Panc1 (cell line): ENCODE measurements around the gene KMT5C. TPM values are rescaled to one million over a fixed set of nuclear protein-coding genes. Genes with fewer than 3 reads are reported as not detected.

ENCODE experiments used
- ATAC-seq: fragments of 200-7000 bp; cut with Tn5 transposase; 2 replicates; pipeline ENCODE4 v1.9.1; 2020; ENCODE audit warnings: mild to moderate bottlenecking, moderate library complexity
- BruUV-seq: library from RNA; stranded (reverse); fragments of 400-500 nt; replicated peaks from 2 replicates; lab custom pipeline; 2021; lab: Mats Ljungman, UMichigan
- CTCF ChIA-PET: fragments of 300-600 bp; sonication (Branson Sonifier 250); formaldehyde crosslinking; loops from one replicate; lab custom pipeline; 2022; ENCODE audit warnings: antibody characterized with exemption; lab: Charles Lee
- POLR2A ChIA-PET: fragments of 300-600 bp; sonication (Branson Sonifier 250); formaldehyde crosslinking; loops from one replicate; lab custom pipeline; 2022; ENCODE audit warnings: antibody characterized with exemption; lab: Charles Lee
- DNase-seq: peaks from one replicate; pipeline ENCODE4 v3.0.0-alpha.2; 2010; ENCODE audit warnings: low read depth, low spot score
- H3K27ac ChIP-seq: 2 replicates; pipeline ENCODE4 v1.5.1; 2011; ENCODE audit warnings: mild to moderate bottlenecking, low read length, inconsistent platforms
- H3K27me3 ChIP-seq: fragments of 200-500 bp; sonication (Bioruptor generic); 2 replicates; pipeline ENCODE4 v1.6.0; 2014; ENCODE audit warnings: low read length, inconsistent platforms; ENCODE audit not compliant: control insufficient read depth, insufficient read depth
- H3K36me3 ChIP-seq: fragments of 200-500 bp; sonication (Bioruptor generic); 2 replicates; pipeline ENCODE4 v1.5.1; 2014; ENCODE audit warnings: inconsistent platforms, mild to moderate bottlenecking, low read length, moderate library complexity; ENCODE audit not compliant: control insufficient read depth, insufficient read depth
- H3K4me1 ChIP-seq: 2 replicates; pipeline ENCODE4 v1.5.1; 2011; ENCODE audit warnings: inconsistent platforms, mild to moderate bottlenecking, low read length, moderate library complexity; ENCODE audit not compliant: control insufficient read depth, insufficient read depth
- H3K4me3 ChIP-seq, 2 experiments: 2 replicates each; pipeline ENCODE4 v1.5.1; 2011 to 2012; ENCODE audit warnings: low read depth in 2 of 2, low read length in 2 of 2, mild to moderate bottlenecking in 2 of 2, inconsistent platforms in 1 of 2, moderate library complexity in 1 of 2
- H3K9me3 ChIP-seq: fragments of 200-500 bp; sonication (Bioruptor generic); 2 replicates; pipeline ENCODE4 v1.5.1; 2014; ENCODE audit warnings: low read depth, mild to moderate bottlenecking, inconsistent platforms, low read length, moderate library complexity; ENCODE audit not compliant: control insufficient read depth, insufficient read depth
- POLR2AphosphoS5 ChIP-seq: IDR thresholded peaks from 2 replicates; pipeline ENCODE4 v1.6.1; 2012; ENCODE audit warnings: mild to moderate bottlenecking, low read depth, low read length, moderate library complexity
- REST ChIP-seq, 2 experiments: IDR thresholded peaks; 2 replicates each; pipeline ENCODE4 v1.6.1; 2011 to 2012; ENCODE audit warnings: low read depth in 2 of 2, control low read depth in 1 of 2, low read length in 1 of 2, mild to moderate bottlenecking in 1 of 2, moderate library complexity in 1 of 2; ENCODE audit not compliant: insufficient read depth in 1 of 2
- SIN3A ChIP-seq: IDR thresholded peaks from 2 replicates; pipeline ENCODE4 v1.6.1; 2012; ENCODE audit warnings: low read depth, mild to moderate bottlenecking, low read length, moderate library complexity, borderline replicate concordance; ENCODE audit not compliant: insufficient read depth
- TCF7L2 ChIP-seq: IDR thresholded peaks from 2 replicates; pipeline ENCODE4 v1.6.1; 2011; ENCODE audit warnings: mild to moderate bottlenecking, low read depth, low read length, inconsistent platforms
- in situ Hi-C: cut with HindIII; loops from 2 replicates; pipeline ENCODE4 v1.10.0; 2016; ENCODE audit warnings: low sequenced_read_pairs, low pct_unique_long_range_greater_than_20kb
- intact Hi-C: fragments of 100-400 bp; cut with micrococcal nuclease; formaldehyde crosslinking; loops from one replicate; pipeline ENCODE4 v1.10.0; 2022; ENCODE audit not compliant: unreplicated experiment
- total RNA-seq: library from RNA; stranded (reverse); gene quantifications from one replicate; pipeline ENCODE4 v1.2.1, GENCODE V29; 2021; ENCODE audit not compliant: unreplicated experiment
- TF ChIP-seq, protein P1 (sequence below): fragments of 450-650 bp; IDR thresholded peaks from 2 replicates; pipeline ENCODE4 v1.5.1; 2017; ENCODE audit warnings: mild to moderate bottlenecking

The KMT5C gene
- total RNA-seq, 1 experiment from 2014 or later: 30.6 TPM

DNA sequence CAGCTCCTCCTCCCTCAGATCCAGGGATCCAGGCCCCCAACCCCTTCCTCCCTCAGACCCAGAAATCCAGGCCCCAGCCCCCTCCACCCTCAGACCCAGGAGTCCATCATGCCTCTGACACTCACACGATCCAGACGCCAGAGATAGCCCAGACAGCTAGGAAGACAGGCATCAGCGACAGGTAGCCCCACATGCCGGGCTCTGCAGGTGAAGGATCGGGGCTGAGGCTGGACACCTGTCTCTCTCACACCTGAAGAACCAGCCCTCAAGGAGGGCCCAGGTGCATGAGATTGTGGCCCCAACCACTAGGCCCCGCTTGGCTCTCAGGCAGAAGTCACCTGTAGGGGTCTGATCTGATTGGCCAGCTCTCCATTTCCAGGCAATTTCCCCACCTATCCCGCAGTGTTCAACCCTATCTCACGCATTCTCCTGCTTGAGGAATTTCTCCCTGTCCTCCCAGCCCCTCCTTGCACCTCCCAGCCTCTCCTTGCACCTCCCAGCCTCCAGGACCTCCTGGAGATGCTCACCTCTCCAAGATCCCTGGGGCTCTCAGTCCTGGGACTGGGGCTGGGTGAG lies 18.7 kb upstream of the KMT5C start:
- ChIA-PET POLR2A (interaction anchor here (1.5 kb wide), 1 partner anchor 18 kb away, joined by 4 read pairs; the partner anchor contains the start of gene KMT5C), CTCF (interaction anchor here (0.6 to 0.9 kb wide), 2 partner anchors 19 to 179 kb away, joined by 3 read pairs; no protein-coding TSS in a partner anchor)
- in situ Hi-C loops (no loop called here), intact Hi-C loops (no loop called here)
- no peak for ATAC-seq
- Histone ChIP-seq H3K27ac (no peak overlapping the region), H3K4me1 (no peaks in the 10 kb centered on the region), H3K4me3 (no peak overlapping the region), H3K36me3 (no peaks in the 10 kb centered on the region), H3K9me3 (no peaks in the 10 kb centered on the region), H3K27me3 (no peaks in the 10 kb centered on the region)
- TF ChIP-seq POLR2AphosphoS5 (no peak), REST (IDR thresholded peaks at IDR 0.05; ENCODE audit: insufficient read depth in 1 of 2, low read depth in 2 of 2, low read length in 1 of 2) (no peak), SIN3A (no peak), TCF7L2 (no peak)
- TF ChIP-seq, protein P1, sequence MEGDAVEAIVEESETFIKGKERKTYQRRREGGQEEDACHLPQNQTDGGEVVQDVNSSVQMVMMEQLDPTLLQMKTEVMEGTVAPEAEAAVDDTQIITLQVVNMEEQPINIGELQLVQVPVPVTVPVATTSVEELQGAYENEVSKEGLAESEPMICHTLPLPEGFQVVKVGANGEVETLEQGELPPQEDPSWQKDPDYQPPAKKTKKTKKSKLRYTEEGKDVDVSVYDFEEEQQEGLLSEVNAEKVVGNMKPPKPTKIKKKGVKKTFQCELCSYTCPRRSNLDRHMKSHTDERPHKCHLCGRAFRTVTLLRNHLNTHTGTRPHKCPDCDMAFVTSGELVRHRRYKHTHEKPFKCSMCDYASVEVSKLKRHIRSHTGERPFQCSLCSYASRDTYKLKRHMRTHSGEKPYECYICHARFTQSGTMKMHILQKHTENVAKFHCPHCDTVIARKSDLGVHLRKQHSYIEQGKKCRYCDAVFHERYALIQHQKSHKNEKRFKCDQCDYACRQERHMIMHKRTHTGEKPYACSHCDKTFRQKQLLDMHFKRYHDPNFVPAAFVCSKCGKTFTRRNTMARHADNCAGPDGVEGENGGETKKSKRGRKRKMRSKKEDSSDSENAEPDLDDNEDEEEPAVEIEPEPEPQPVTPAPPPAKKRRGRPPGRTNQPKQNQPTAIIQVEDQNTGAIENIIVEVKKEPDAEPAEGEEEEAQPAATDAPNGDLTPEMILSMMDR: no peak
- no peak for DNase-seq
- BruUV-seq: no TSS peak

GRCh38 chr19:55321466-55322137 lies 18.1 kb upstream of the KMT5C start:
- in situ Hi-C loops (no loop called here), intact Hi-C loops (no loop called here)
- DNase-seq (no peak), ATAC-seq (no peak)
- POLR2A ChIA-PET: interaction anchor here (1.5 kb wide), 1 partner anchor 18 kb away, joined by 4 read pairs; the partner anchor contains the start of gene KMT5C
- BruUV-seq: no TSS peak
- Histone ChIP-seq H3K9me3 (no peaks in the 10 kb centered on the region), H3K4me1 (no peaks in the 10 kb centered on the region), H3K27ac (no peak overlapping the region), H3K36me3 (no peaks in the 10 kb centered on the region), H3K4me3 (no peak overlapping the region), H3K27me3 (no peaks in the 10 kb centered on the region)
- CTCF ChIA-PET: interaction anchor here (0.6 to 1.3 kb wide), 3 partner anchors 18 to 180 kb away, joined by 3 to 4 read pairs (median 3); partner anchors contain the start of gene KMT5C
- TF ChIP-seq REST (IDR thresholded peaks at IDR 0.05; ENCODE audit: insufficient read depth in 1 of 2, low read depth in 2 of 2, low read length in 1 of 2) (no peak), POLR2AphosphoS5 (no peak), SIN3A (no peak), TCF7L2 (no peak)
- TF ChIP-seq, protein P1: no peak
